HG02610 (cell line): Measurements from ENCODE around the gene NBPF1.
"Not testable (repeated sequence)": the region's sequence is repeated elsewhere in the genome, so short reads cannot be mapped to it uniquely, and the experiment has no call there.

Source experiments
- ATAC-seq: cut with Tn5 transposase; IDR thresholded peaks from one replicate; pipeline ENCODE4 v1.9.1; 2021; ENCODE audit warnings: mild to moderate bottlenecking, moderate library complexity; ENCODE audit not compliant: unreplicated experiment

The NBPF1 gene

GRCh38 chr1:16613185-16614147 lies at the start of gene NBPF1:
NBPF1 (minus strand) TSS chr1:16613564.
- ATAC-seq = peak; percentile 81

GRCh38 chr1:16658234-16658633 lies 44.9 kb upstream of the NBPF1 start:
- ATAC-seq = not testable (repeated sequence)

GRCh38 chr1:16656981-16657683 lies 43.8 kb upstream of the NBPF1 start:
- not testable (repeated sequence) for ATAC-seq

GRCh38 chr1:16656574-16656973 lies 43.2 kb upstream of the NBPF1 start:
- not testable (repeated sequence) for ATAC-seq

GRCh38 chr1:16651560-16651959 lies 38.2 kb upstream of the NBPF1 start:
- not testable (repeated sequence) for ATAC-seq

- not testable (repeated sequence) for ATAC-seq
Measured at GRCh38 chr1:16649960-16650359, 36.6 kb upstream of the NBPF1 start.

- ATAC-seq = not testable (repeated sequence)
Measured at GRCh38 chr1:16649390-16649789, 36.0 kb upstream of the NBPF1 start.

- ATAC-seq = not testable (repeated sequence)
Measured at GRCh38 chr1:16648756-16649155, 35.4 kb upstream of the NBPF1 start.

- not testable (repeated sequence) for ATAC-seq
Measured at GRCh38 chr1:16648250-16648649, 34.9 kb upstream of the NBPF1 start.

- ATAC-seq = not testable (repeated sequence)
Measured at GRCh38 chr1:16647179-16648176, 34.1 kb upstream of the NBPF1 start.

- not testable (repeated sequence) for ATAC-seq
Measured at GRCh38 chr1:16646716-16647115, 33.4 kb upstream of the NBPF1 start.

- ATAC-seq = not testable (repeated sequence)
Measured at GRCh38 chr1:16646061-16646664, 32.8 kb upstream of the NBPF1 start.

GRCh38 chr1:16645271-16646060 lies 32.1 kb upstream of the NBPF1 start:
- ATAC-seq = not testable (repeated sequence)

GRCh38 chr1:16644482-16645270 lies 31.3 kb upstream of the NBPF1 start:
- peak; percentile 61 for ATAC-seq

- ATAC-seq = no peak
Measured at GRCh38 chr1:16644193-16644481, 30.8 kb upstream of the NBPF1 start.

GRCh38 chr1:16643476-16644192 lies 30.3 kb upstream of the NBPF1 start:
- not testable (repeated sequence) for ATAC-seq

- not testable (repeated sequence) for ATAC-seq
Measured at GRCh38 chr1:16643001-16643411, 29.6 kb upstream of the NBPF1 start.
